HG02610 (cell line): ENCODE data around the gene C4A.
"Not testable (repeated sequence)": the region's sequence is repeated elsewhere in the genome, so short reads cannot be mapped to it uniquely, and the experiment has no call there.

Experiments
- ATAC-seq: cut with Tn5 transposase; IDR thresholded peaks from one replicate; pipeline ENCODE4 v1.9.1; 2021; ENCODE audit warnings: mild to moderate bottlenecking, moderate library complexity; ENCODE audit not compliant: unreplicated experiment

The C4A gene

GRCh38 chr6:32047539-32047854 lies 65.6 kb downstream of the C4A start:
- ATAC-seq: no peak

- ATAC-seq: no peak
These were observed 66.3 kb downstream of the C4A start for GRCh38 chr6:32047855-32048766.

GRCh38 chr6:32049149-32049548 lies 67.3 kb downstream of the C4A start:
- ATAC-seq: not testable (repeated sequence)

GRCh38 chr6:32049736-32050135 lies 67.9 kb downstream of the C4A start:
- not testable (repeated sequence) for ATAC-seq

- no peak for ATAC-seq
These were observed 68.7 kb downstream of the C4A start for GRCh38 chr6:32050562-32050961.
